GM19452 (cell line): ENCODE data around the gene BPIFA2.
"Not testable (repeated sequence)": the region's sequence is repeated elsewhere in the genome, so short reads cannot be mapped to it uniquely, and the experiment has no call there.

Experiments used
- ATAC-seq: cut with Tn5 transposase; IDR thresholded peaks from one replicate; pipeline ENCODE4 v1.9.1; 2021; ENCODE audit not compliant: unreplicated experiment

BPIFA2 gene

DNA sequence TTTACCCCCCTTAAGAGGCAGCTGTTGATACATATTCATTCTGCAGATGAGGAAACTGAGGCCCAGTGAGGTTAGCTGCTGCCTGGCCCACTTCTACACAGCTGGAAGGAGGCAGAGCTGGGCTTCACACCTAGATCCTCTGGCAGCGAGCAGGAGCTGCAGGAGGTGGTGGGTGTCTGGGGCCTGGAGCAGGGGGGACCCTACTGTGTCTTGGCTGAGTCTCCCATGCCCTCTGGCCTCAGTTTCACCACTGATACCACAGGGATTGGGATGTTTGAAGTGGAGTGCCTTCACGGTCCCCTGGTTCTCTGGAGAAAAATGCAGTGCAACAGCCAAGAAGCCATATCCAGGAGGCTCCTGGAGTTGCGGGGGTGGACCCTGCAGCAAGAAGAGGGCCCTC is 8.2 kb upstream of the BPIFA2 start:
- ATAC-seq: no peak

DNA sequence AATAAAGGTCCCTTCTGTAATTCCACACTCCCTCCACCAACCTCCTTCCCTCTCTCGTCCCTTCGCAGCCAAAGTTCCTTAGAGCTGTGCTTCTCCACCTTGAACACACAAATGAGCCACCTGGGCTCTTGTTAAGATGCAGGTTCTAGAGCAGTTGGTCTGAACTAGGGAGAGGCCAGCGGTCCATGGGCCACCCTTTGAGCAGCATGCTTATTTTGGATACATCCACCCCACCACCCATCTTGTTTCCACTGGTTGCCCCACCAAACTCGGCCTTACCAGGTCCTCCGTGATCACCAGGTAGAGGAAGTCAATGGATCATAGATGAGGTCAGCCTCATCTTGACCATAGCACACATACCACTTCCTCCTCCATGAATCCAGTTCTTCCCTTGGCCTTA is 7.3 kb upstream of the BPIFA2 start:
- ATAC-seq: no peak

DNA sequence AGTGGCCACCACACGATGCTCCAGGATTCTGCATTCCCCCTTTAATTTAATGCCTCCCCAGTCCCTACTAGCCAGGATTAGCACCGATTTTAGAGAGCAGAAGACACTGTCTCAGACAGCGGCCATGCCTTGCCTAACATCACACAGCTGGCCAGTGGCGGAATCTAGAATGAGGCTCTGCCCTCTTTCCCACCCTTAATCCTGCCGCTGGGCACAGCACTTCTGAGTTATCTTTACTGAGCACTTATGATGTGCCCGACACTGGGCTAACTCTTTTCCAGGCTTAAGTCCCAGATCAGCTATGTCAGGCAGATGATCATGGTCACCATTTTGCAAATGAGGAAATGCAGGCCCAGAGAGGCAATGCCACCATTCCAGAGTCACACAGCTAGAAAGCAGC is 5.6 kb upstream of the BPIFA2 start:
- ATAC-seq: no peak

DNA sequence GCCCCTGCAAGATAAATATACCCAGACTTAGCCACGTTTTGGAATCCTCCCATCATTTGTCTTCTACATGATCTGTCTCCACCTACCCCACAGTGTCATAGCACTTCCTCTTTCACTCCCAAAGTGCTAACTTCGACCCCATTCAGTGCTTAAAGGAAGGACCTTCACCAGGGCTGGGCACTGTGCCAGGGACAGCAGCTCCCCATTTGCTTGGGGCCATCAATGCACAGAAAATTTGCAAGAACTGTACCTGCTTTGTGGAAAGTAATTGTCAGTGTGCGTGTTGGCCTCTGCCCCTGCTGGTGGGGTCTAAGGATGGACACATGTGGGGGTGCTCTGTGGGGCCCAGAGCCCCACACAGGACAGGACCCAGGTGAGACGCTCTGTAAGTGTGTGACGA is 5.2 kb upstream of the BPIFA2 start:
- no peak for ATAC-seq

DNA sequence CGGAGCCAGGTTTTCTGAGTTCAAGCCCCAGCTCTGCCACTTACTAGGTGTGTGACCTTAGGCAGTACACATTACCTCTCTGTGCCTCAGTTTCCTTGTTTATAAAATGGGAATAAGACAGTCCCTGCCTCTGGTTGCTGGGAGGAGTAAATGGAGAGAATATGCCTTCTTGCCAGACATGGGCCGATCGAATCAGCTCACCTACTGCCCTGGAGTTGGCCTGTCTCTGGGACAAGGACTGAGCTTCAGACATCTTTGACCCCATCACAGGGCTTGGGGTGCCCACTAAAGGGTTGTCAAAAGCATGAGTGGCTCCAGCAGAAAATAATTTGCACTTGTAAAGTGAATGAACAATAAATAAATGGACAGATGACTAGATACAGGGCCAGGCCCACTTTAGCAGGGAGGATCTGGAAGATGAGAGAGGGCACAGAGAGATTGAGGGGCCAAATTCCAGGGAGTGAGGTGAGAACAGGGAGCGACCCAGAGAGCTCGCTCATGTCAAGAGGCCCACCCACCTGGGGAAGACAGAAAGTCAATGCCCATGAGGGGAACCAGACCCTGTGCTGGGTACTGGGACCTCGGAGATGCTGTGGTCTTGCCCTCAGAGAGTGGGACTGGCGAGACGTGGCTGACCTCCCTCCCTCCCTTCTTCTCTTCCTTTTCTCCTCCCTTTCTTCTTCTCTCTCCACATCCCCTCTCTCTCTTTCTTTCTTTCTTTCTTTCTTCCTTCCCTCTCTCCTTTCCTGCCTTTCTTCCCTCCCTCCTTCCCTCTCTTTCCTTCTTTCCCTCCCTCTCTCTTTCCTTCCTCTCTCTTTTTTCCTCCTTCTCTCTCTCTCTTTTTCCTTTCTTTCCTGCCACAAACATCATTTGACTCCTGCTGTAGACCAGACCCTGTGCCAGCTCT is 3.9 kb upstream of the BPIFA2 start:
- ATAC-seq: no peak

DNA sequence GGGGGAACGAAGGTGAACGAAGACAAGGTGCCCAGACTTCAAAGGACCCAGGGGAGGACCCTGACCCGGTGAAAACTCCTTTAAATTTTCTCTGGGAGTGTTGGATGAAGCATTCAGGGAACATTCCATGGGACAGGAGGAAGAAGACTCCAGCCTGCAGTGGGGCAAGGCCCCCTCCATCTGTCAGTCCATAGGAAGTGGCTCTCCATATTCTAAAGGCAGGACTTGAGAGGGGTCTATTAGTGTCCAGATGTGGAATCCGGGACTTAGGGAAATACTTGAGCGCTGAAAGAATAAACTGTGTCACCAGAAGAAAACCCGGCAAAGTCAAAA is 3.2 kb upstream of the BPIFA2 start:
- no peak for ATAC-seq

DNA sequence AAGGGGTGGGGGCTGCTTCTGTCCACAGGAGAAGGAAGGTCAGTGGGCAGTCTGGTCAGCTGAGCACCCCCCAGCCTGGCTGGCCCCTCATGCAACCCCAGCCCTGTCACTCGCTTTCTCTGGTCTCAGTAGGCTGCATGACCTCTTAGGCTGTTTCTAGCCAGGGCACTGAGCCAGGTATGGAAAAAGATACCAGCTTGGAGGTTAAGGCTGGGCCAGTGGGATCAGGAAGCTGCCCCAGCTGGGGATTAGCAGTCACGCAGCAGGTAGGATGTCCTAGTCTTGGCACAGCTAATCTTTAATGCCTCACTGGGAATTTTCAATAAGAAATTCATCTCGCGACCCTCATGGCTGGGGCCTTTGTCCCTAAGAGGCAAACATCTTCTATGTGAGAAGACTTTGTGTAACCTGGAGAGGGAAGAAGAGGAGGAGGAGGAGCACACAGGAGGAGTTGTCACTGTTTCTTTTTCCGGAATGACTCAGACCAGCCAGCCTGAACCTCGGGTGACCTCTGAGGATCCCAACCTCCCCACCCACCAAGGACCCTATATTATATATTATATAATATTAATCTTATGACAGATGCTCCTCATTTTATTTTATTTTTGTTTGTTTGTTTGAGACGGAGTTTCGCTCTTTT is 2.4 kb upstream of the BPIFA2 start:
- no peak for ATAC-seq

DNA sequence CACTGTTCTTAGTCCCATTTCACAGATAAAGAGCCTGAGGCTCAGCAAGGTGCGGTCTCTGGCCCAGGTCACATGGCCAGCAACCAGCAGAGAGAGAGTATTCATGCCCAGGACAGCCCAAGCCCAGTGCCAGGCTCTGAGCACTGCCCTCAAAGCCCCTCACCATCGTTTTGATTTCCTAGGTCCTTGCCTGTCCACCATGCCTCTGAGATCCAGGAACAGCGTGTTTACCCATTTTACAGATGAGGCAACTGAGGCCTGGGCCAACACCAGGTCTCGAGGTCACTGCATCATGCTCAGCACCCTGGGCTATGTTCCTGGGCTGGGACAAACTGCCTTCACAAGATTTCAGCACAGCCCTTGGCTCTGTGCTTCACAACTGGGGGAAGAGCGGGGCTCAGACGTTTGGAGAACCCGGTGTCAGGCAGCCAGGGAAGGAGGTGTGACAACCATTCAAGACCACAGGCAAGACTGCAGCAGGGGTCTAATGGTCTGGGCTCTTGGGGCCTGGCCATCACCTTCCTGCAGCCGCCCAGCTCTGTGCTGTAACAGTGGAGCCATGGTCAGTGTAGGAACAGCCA is 1.3 kb upstream of the BPIFA2 start:
- no peak for ATAC-seq

DNA sequence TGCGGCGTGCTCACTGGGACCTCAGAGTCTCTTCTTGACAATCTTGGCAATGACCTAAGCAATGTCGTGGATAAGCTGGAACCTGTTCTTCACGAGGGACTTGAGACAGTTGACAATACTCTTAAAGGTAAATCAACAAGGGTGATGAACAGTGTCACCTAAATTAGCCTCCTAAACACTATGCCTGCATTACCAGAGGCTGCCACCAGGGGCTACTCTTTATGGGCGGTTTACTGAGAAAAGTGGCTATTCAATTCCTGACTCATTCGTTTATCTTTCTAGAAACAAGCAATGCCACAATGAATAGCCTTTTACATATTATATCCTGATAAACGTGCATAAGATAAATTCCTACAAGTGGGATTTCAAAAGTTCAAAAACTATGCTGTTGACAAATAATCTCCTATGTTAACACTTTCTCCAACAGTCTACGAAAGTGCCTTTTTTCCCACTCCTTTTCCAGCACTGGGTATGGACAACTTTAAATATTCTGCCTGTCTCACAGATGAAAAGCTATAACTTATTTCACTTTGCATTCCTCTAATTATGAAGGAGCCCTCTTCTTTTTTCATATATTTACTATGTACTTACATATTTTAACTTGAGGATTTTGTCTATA is 1.3 kb downstream of the BPIFA2 start:
- no peak for ATAC-seq

DNA sequence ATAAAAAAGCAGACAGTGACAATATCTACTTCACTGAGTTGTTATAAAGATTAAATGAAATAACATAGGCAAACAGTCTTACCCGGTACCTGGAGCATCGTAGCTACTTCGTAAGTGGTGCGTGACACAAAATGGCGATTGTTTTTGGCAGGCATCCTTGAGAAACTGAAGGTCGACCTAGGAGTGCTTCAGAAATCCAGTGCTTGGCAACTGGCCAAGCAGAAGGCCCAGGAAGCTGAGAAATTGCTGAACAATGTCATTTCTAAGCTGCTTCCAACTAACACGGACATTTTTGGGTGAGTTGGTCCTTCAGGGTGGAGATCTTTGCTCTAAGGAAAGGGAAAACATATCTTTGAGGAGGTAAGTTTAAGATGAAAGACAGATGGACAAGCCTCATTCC is 4.8 kb downstream of the BPIFA2 start:
- ATAC-seq: no peak

DNA sequence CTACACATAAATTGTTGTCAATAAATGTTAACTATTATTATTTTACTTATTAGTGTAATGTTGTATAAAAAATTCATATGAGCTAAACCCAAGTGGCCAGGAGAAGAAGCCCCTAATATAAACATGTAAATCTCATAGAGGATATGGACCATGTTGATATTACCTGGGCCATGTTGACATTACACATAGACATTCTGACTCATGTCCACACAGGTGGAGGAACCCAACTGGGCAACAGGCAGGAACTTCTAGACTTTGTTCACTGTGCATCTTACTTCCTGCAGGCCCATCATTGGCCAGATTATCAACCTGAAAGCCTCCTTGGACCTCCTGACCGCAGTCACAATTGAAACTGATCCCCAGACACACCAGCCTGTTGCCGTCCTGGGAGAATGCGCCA is 7.2 kb downstream of the BPIFA2 start:
- no peak for ATAC-seq

DNA sequence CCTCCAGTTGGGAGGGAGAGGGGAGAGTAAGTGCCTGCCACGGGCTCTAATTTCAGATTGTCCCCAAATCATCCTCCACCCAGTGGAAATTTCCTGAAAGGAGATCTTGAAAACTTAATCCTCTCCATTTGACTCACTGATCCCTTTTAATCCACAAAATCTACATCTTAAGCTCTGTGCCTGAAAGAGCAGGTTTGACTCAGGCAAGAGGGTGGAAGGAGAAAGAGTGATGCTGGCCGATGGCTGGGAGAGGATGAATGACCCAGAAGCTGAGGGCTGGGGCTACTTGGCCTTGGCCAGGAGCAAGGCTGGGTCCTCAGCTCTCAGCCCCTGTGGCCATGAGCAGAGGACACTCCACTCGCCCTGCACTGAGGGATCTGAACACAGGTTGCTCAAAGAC is 8.1 kb downstream of the BPIFA2 start:
- no peak for ATAC-seq

DNA sequence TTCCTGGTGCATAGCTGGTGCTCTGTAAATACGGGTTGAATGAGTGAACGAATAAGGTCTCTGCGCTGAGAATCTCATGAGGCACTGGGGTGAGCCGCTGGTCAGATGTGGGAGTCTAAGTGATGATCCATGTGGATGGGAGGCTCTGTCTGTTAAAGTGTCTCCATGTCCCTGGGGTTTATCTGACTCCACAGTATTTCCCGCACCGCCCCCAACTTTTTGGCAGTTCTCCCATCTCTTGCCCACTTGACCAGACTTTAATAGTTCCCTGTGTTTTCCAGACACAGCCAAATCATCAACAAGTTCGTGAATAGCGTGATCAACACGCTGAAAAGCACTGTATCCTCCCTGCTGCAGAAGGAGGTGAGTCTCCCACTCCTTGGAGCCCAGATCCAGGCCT is 9.9 kb downstream of the BPIFA2 start:
- ATAC-seq: no peak

DNA sequence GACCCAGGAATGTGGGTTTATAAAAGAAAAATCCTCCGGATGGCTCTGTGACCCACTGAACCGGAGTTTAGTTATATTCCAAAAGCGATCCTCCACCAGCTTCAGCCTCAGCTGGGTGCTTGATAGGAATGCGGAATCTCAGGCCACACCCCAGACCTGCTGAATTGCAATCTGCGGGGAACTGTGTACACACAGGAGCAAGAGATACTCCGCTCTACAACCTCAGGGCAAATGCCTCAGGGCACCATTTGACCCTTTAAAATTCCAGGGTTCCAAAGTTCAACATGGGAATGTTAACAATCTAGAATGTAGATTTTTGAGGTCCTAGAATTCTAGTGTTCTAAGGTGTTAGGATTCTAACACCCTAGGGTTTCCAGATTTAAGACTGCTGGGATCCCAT is 10.8 kb downstream of the BPIFA2 start:
- ATAC-seq: no peak

DNA sequence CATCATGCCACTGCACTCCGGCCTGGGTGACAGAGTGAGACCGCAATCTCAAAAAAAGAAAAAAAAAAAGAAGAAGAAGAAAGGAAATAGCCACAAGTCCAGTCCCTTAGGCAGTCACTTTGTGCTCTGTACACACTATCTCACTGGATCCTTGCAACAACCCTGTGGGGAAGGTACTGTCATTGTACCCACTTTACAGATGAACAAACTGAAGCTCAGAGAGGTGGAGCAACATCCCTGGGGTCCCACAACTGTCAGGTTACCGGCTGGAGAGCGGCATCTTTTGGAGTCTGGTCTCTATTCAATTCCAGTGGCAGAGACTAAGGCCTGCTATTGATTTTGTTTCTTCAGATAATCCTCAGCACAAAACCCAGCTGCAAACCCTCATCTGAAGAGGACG is 12.2 kb downstream of the BPIFA2 start:
- no peak for ATAC-seq

DNA sequence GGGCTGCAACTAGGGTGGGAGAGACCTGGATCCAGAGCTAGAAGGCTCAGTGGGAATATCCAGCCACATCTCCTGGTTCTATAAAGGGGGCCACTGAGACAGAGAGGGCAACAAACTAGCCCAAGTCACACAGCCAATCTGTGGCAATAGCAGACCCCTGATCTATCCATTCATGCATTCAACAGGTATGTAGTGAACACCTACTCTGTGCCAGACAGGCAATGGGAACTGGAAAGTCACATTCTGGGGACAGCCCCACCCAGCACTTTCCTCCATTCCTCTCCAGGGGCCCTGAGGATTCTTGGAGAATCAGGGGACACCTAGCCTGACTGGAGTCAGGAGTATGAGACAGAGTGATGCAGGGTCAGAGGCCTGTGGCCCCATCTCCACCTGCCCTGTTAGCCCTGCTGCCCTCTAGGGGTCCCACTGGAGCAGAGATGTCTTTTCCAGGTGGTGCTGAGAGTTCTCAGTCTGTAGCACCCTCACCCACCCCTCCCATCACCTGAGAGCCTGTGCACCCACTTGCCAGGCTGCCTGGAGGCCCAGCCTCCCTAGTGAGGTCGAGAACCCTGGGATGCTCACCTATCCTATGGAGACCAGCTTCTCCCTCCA is 13.6 kb downstream of the BPIFA2 start:
- no peak for ATAC-seq

DNA sequence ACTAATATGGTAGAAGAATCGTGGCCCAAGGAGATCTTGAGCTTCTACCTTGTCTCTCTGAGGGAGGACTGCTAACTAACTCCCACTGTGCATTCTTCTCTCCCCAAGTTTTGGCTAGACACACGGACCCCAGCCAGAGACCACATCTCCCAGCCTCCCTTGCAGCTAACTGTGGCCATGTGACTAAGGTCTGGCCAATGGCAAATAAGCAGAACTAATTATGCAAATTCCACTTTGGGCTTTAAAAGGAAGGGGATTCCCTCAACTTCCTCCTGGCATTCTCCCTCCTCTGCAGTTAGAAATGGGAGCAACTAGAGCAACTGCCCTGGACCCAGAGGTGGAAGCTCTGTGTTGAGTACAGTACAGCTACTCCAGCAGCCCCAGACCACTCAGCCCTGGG is 15.4 kb downstream of the BPIFA2 start:
- ATAC-seq: no peak

DNA sequence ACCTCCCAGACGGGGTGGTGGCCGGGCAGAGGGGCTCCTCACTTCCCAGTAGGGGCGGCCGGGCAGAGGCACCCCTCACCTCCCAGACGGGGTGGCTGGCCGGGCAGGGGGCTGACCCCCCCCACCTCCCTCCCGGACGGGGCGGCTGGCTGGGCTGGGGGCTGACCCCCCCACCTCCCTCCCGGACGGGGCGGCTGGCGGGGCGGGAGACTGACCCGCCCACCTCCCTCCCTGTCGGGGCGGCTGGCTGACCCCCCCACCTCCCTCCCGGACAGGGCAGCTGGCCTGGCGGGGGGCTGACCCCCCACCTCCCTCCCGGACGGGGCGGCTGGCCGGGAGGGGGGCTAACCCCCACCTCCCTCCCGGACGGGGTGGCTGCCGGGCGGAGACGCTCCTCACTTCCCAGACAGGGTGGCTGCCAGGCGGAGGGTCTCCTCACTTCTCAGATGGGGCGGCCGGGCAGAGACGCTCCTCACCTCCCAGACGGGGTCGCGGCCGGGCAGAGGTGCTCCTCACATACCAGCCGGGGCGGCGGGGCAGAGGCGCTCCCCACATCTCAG is 17.2 kb downstream of the BPIFA2 start:
- not testable (repeated sequence) for ATAC-seq

DNA sequence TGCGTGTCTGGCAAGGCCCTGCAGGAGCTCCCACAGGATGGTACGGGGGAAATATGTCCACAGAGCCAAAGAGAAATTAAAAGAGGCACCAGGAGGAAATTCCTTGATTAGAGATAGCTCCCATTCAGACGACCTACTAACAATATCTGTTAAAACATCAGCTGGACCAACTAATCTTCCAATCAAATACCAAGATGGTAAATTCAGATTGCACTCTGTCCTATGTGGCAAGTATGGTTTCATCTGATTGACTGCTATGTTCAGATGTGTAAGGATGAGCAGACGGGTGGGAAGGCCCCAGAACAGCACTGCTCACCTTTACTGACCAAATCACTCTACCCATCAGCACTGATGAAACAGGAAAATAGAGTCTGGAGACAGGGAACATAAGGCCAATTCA is 19.5 kb downstream of the BPIFA2 start:
- ATAC-seq: no peak

DNA sequence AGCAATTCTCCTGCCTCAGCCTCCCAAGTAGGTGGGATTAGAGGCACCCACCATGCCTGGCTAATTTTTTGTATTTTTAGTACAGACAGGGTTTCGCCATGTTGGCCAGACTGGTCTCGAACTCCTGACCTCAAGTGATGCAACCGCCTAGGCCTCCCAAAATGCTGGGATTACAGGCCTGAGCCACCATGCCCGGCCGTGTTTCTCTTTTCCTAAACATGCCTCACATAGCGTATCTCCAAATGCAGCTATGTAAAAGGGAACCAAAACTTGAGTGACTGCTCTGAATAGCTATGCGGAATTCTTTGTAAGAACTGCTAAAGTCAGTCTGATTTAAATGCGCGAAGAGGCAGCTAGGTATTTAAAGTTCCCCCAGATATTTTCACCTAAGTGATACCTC is 20.5 kb downstream of the BPIFA2 start:
- no peak for ATAC-seq

DNA sequence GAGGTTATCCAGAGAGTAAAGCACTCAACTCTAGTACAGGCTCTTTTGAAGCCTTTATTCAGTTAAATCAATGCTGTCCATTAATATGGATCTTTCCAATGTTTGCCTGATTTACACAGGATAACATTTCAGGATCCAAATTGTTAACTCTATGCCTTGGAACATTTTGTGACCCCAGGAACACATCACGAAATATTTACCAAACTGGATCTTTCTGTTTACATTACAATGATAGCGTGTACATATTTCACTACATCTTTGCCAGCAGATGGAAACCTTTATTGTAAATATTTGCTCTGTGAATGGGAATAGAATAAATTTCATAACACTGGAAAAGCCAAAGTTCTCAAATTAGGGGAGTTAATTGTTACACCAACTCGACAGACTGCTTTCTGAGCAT is 23.5 kb downstream of the BPIFA2 start:
- ATAC-seq: no peak
